ENCODE measurements around the gene SPTAN1.

The SPTAN1 gene

GRCh38 chr9:128619127-128619526, 66.7 kb downstream of the SPTAN1 start:
- Histone ChIP-seq H3K4me3 (ENCODE audit: low read depth in 1 of 2, low read length in 1 of 2) (no peak overlapping the region), H3K9me3 (no peaks in the 10 kb centered on the region), H3K36me3 (peaks cover 91% of the 10 kb centered on the region), H3K27ac (no peak overlapping the region), H3K4me1 (ENCODE audit: control insufficient read depth in 1 of 2, insufficient read depth in 1 of 2, low read depth in 1 of 2, low read length in 1 of 2) (no peaks in the 10 kb centered on the region), H3K27me3 (no peaks in the 10 kb centered on the region)
- TF ChIP-seq, protein P1, sequence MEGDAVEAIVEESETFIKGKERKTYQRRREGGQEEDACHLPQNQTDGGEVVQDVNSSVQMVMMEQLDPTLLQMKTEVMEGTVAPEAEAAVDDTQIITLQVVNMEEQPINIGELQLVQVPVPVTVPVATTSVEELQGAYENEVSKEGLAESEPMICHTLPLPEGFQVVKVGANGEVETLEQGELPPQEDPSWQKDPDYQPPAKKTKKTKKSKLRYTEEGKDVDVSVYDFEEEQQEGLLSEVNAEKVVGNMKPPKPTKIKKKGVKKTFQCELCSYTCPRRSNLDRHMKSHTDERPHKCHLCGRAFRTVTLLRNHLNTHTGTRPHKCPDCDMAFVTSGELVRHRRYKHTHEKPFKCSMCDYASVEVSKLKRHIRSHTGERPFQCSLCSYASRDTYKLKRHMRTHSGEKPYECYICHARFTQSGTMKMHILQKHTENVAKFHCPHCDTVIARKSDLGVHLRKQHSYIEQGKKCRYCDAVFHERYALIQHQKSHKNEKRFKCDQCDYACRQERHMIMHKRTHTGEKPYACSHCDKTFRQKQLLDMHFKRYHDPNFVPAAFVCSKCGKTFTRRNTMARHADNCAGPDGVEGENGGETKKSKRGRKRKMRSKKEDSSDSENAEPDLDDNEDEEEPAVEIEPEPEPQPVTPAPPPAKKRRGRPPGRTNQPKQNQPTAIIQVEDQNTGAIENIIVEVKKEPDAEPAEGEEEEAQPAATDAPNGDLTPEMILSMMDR (IDR thresholded peaks at IDR 0.05), result no peak

DNA sequence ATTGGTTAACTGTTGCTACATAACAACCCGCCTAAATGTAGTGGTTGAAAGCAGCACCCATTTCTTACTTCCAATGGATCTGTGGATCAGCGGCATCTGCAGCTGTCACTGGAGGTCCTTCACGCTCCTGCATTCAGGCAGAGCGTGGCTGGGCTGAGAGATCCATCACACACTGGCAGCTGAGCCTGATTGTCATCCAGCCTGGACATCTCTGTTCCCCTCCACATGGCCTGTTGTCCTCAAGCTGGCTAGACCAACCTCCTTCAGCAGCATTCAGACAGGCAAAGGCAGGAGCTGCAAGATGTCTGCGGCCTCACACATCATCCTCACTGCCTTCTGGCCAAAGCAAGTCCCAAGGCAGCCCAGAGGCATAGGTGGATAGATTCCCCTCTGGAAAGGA, 67.4 kb downstream of the SPTAN1 start:
- Histone ChIP-seq H3K27me3 (no peaks in the 10 kb centered on the region), H3K4me3 (ENCODE audit: low read depth in 1 of 2, low read length in 1 of 2) (no peak overlapping the region), H3K9me3 (no peaks in the 10 kb centered on the region), H3K27ac (no peak overlapping the region), H3K4me1 (ENCODE audit: control insufficient read depth in 1 of 2, insufficient read depth in 1 of 2, low read depth in 1 of 2, low read length in 1 of 2) (no peaks in the 10 kb centered on the region), H3K36me3 (peaks cover 91% of the 10 kb centered on the region)
- TF ChIP-seq, protein P1 (IDR thresholded peaks at IDR 0.05), result no peak

GRCh38 chr9:128621730-128622455, 69.5 kb downstream of the SPTAN1 start:
- Histone ChIP-seq H3K9me3 (no peaks in the 10 kb centered on the region), H3K4me1 (ENCODE audit: control insufficient read depth in 1 of 2, insufficient read depth in 1 of 2, low read depth in 1 of 2, low read length in 1 of 2) (no peaks in the 10 kb centered on the region), H3K27me3 (no peaks in the 10 kb centered on the region), H3K4me3 (ENCODE audit: low read depth in 1 of 2, low read length in 1 of 2) (no peak overlapping the region), H3K27ac (no peak overlapping the region), H3K36me3 (peaks cover 91% of the 10 kb centered on the region)
- TF ChIP-seq, protein P1 (IDR thresholded peaks at IDR 0.05), result no peak

- Histone ChIP-seq H3K27me3 (no peaks in the 10 kb centered on the region), H3K4me3 (ENCODE audit: low read depth in 1 of 2, low read length in 1 of 2) (no peak overlapping the region), H3K36me3 (peaks cover 91% of the 10 kb centered on the region)
Observed at GRCh38 chr9:128624566-128624965, 72.2 kb downstream of the SPTAN1 start.

GRCh38 chr9:128625391-128626146, 73.2 kb downstream of the SPTAN1 start:
- no peak overlapping the region for H3K27ac ChIP-seq
- H3K9me3 ChIP-seq, result no peaks in the 10 kb centered on the region
- H3K4me3 ChIP-seq (ENCODE audit: low read depth in 1 of 2, low read length in 1 of 2), result no peak overlapping the region
- TF ChIP-seq, protein P1 (IDR thresholded peaks at IDR 0.05), result no peak
- no peaks in the 10 kb centered on the region for H3K27me3 ChIP-seq
- H3K4me1 ChIP-seq (ENCODE audit: control insufficient read depth in 1 of 2, insufficient read depth in 1 of 2, low read depth in 1 of 2, low read length in 1 of 2), result no peaks in the 10 kb centered on the region
- peaks cover 91% of the 10 kb centered on the region for H3K36me3 ChIP-seq

More at GRCh38 chr9:128624566-128624965, 72.2 kb downstream of the SPTAN1 start:
- TF ChIP-seq, protein P1 (IDR thresholded peaks at IDR 0.05), result no peak
- no peak overlapping the region for H3K27ac ChIP-seq
- no peaks in the 10 kb centered on the region for H3K9me3 ChIP-seq
- H3K4me1 ChIP-seq (ENCODE audit: control insufficient read depth in 1 of 2, insufficient read depth in 1 of 2, low read depth in 1 of 2, low read length in 1 of 2), result no peaks in the 10 kb centered on the region

All from neutrophil (primary cell).